OCI-LY1 (cell line): ENCODE measurements around the gene CYTH3.

ENCODE experiments used
- EZH2 ChIP-seq: fragments of 200-600 bp; sonication (generic), shearing (Covaris generic); IDR thresholded peaks from 2 replicates; pipeline ENCODE4 v1.8.0; 2017; ENCODE audit warnings: borderline replicate concordance, mixed run types, mild to moderate bottlenecking, antibody characterized with exemption, low read length, moderate library complexity, mixed read lengths
- TF ChIP-seq, protein P1 (sequence below): fragments of 200-600 bp; sonication (generic), shearing (Covaris generic); IDR thresholded peaks from 2 replicates; pipeline ENCODE4 v1.5.1; 2017; ENCODE audit warnings: mild to moderate bottlenecking, antibody characterized with exemption, low read length, moderate library complexity, mixed read lengths

DNA sequence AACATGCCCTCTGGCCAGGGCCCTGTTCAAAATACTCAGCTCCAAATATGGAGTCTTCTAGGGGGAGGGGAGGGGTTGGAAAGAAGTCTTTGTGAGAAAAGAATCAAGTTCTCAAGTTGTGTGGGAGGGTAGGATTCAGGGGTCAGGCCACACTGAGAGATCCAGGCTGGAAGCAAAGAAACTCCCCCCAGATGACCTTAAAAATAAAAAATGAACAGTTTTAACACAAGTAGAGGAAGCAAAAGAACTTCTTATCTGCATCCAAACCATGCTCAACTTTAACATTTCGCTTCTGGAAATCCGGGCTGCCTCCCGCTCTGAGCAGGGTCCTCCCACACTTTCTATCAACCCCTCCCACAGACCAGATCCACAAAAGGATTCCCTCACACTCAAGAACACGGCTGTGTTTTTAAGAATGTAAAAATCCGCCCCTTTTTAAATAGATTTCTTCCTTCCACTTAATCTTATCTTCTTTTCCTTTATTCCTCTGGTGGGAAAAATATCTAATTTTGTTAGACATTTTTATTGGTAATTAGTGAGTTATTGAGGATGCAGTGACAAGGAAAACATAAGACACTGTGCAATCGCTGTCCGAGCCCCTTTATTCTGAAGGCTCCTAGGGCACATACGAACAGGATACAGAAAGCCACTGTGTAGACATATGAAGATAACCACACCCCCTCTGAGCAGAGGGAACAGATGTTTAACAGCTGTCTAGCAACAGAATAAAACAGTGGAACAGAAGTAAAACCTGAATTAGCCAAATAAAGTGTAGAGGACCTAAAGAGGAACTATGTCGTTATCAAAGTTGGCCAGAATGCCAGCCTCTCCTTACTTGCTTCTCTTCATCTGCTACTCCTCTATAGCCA is 43.8 kb downstream of the CYTH3 start:
- TF ChIP-seq, protein P1, sequence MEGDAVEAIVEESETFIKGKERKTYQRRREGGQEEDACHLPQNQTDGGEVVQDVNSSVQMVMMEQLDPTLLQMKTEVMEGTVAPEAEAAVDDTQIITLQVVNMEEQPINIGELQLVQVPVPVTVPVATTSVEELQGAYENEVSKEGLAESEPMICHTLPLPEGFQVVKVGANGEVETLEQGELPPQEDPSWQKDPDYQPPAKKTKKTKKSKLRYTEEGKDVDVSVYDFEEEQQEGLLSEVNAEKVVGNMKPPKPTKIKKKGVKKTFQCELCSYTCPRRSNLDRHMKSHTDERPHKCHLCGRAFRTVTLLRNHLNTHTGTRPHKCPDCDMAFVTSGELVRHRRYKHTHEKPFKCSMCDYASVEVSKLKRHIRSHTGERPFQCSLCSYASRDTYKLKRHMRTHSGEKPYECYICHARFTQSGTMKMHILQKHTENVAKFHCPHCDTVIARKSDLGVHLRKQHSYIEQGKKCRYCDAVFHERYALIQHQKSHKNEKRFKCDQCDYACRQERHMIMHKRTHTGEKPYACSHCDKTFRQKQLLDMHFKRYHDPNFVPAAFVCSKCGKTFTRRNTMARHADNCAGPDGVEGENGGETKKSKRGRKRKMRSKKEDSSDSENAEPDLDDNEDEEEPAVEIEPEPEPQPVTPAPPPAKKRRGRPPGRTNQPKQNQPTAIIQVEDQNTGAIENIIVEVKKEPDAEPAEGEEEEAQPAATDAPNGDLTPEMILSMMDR: no peak
- TF ChIP-seq EZH2: no peak
